ENCODE results near the gene IRF2BP2.
A peak's percentile ranks its signal among the peaks of the same experiment; 100 is the strongest.

IRF2BP2 gene

DNA sequence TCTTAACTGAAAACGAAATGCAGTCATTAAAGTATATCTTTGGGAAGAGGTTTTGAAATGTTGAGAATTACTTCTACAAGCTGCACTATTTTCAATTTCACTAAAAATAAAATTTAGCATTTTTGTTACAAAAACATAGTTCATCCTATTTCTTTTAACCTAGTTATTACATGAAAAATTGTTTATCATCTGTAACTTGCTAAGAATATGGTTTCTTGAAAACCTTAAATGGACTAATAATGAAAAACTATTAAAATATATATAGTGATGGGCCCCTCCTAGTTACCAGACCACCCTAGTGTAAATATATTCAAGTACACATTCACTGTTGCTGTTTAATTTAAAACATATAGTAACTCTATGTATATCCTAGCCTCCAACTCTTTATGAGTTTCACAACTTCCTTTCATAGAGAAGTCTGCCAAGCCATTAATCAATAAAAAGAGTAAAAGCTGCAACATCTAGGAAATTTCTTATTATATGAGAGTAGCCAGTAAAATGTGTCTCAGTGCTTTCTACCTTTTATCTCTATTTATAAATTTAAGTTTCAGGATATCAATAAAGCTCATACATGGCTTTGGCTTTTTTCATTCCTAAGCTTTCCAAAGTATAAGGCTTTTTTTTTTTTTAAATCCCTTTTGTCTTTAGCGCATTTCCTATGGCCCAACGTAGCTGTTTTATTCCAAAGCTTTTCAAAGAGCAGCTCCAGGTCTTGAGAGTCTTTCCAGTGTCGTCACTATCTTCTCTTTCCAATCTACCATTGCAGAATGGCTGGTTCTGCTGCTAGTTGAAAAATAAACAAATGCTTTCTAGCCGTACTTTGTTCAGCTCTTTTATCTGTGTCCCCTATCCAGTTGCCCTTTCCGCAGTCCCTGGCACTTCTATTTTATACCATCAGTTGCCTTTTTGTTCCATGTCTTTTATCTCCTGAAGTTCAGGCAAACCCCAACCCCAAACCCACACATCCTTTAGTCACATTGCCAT, 6.5 kb downstream of the IRF2BP2 start (continued):
- TF ChIP-seq, protein P1, sequence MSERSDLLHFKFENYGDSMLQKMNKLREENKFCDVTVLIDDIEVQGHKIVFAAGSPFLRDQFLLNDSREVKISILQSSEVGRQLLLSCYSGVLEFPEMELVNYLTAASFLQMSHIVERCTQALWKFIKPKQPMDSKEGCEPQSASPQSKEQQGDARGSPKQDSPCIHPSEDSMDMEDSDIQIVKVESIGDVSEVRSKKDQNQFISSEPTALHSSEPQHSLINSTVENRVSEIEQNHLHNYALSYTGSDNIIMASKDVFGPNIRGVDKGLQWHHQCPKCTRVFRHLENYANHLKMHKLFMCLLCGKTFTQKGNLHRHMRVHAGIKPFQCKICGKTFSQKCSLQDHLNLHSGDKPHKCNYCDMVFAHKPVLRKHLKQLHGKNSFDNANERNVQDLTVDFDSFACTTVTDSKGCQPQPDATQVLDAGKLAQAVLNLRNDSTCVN (tag by site-specific recombination; optimal IDR thresholded peaks at IDR 0.05) = no peak
- TF ChIP-seq ZNF324 (tag by site-specific recombination; IDR thresholded peaks at IDR 0.05) (no peak; the same call in 1 of the 2 replicates), ZNF302 (tag by site-specific recombination; IDR thresholded peaks at IDR 0.05; ENCODE audit: low read depth) (no peak), ZBTB17 (tag by site-specific recombination; IDR thresholded peaks at IDR 0.05) (peak; percentile 87), TRIM28 (IDR thresholded peaks at IDR 0.05; ENCODE audit: borderline replicate concordance, low read length) (no peak), ZNF596 (tag by site-specific recombination; IDR thresholded peaks at IDR 0.05) (no peak), KLF16 (tag by site-specific recombination; IDR thresholded peaks at IDR 0.05) (no peak), ZNF792 (tag by site-specific recombination; IDR thresholded peaks at IDR 0.05) (no peak), ZNF76 (tag by site-specific recombination; IDR thresholded peaks at IDR 0.05; ENCODE audit: borderline replicate concordance, low read depth) (no peak), ZNF274 (IDR thresholded peaks at IDR 0.05; ENCODE audit: low read length) (no peak), ZNF274 (tag by site-specific recombination; IDR thresholded peaks at IDR 0.05; ENCODE audit: borderline replicate concordance) (no peak), ZNF350 (tag by site-specific recombination; IDR thresholded peaks at IDR 0.05) (no peak), ZFHX2 (tag by site-specific recombination; conservative IDR thresholded peaks at IDR 0.05) (no peak), ZNF544 (tag by site-specific recombination; IDR thresholded peaks at IDR 0.05) (no peak), ZNF404 (tag by site-specific recombination; IDR thresholded peaks at IDR 0.05) (no peak), ZNF211 (tag by site-specific recombination; IDR thresholded peaks at IDR 0.05; ENCODE audit: low read depth) (no peak), MEIS1 (CRISPR knock-in tag; IDR thresholded peaks at IDR 0.05; ENCODE audit: borderline replicate concordance) (no peak), ZNF202 (tag by site-specific recombination; IDR thresholded peaks at IDR 0.05; ENCODE audit: borderline replicate concordance) (no peak), PRDM1 (tag by site-specific recombination; IDR thresholded peaks at IDR 0.05) (peak; percentile 69; the same call in 1 of the 2 replicates), YY1 (tag by site-specific recombination; IDR thresholded peaks at IDR 0.05) (no peak), ZNF561 (tag by site-specific recombination; IDR thresholded peaks at IDR 0.05; ENCODE audit: borderline replicate concordance) (no peak), ZNF184 (tag by site-specific recombination; IDR thresholded peaks at IDR 0.05) (no peak), ZNF521 (tag by site-specific recombination; IDR thresholded peaks at IDR 0.05) (no peak), ZNF391 (tag by site-specific recombination; IDR thresholded peaks at IDR 0.05; ENCODE audit: borderline replicate concordance, low read depth) (peak; percentile 9; the same call in 1 of the 2 replicates), ZNF394 (tag by site-specific recombination; IDR thresholded peaks at IDR 0.05; ENCODE audit: borderline replicate concordance) (peak; percentile 28; the same call in 1 of the 2 replicates)
- TF ChIP-seq, protein P2, sequence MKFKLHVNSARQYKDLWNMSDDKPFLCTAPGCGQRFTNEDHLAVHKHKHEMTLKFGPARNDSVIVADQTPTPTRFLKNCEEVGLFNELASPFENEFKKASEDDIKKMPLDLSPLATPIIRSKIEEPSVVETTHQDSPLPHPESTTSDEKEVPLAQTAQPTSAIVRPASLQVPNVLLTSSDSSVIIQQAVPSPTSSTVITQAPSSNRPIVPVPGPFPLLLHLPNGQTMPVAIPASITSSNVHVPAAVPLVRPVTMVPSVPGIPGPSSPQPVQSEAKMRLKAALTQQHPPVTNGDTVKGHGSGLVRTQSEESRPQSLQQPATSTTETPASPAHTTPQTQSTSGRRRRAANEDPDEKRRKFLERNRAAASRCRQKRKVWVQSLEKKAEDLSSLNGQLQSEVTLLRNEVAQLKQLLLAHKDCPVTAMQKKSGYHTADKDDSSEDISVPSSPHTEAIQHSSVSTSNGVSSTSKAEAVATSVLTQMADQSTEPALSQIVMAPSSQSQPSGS (tag by site-specific recombination; IDR thresholded peaks at IDR 0.05; ENCODE audit: low read depth) = peak; percentile 83
- TF ChIP-seq, protein P3, sequence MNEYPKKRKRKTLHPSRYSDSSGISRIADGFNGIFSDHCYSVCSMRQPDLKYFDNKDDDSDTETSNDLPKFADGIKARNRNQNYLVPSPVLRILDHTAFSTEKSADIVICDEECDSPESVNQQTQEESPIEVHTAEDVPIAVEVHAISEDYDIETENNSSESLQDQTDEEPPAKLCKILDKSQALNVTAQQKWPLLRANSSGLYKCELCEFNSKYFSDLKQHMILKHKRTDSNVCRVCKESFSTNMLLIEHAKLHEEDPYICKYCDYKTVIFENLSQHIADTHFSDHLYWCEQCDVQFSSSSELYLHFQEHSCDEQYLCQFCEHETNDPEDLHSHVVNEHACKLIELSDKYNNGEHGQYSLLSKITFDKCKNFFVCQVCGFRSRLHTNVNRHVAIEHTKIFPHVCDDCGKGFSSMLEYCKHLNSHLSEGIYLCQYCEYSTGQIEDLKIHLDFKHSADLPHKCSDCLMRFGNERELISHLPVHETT (tag by site-specific recombination; IDR thresholded peaks at IDR 0.05) = 0 out of 2 replicates have a peak, but pooled peaks have one; percentile 19
- TF ChIP-seq, protein P4, sequence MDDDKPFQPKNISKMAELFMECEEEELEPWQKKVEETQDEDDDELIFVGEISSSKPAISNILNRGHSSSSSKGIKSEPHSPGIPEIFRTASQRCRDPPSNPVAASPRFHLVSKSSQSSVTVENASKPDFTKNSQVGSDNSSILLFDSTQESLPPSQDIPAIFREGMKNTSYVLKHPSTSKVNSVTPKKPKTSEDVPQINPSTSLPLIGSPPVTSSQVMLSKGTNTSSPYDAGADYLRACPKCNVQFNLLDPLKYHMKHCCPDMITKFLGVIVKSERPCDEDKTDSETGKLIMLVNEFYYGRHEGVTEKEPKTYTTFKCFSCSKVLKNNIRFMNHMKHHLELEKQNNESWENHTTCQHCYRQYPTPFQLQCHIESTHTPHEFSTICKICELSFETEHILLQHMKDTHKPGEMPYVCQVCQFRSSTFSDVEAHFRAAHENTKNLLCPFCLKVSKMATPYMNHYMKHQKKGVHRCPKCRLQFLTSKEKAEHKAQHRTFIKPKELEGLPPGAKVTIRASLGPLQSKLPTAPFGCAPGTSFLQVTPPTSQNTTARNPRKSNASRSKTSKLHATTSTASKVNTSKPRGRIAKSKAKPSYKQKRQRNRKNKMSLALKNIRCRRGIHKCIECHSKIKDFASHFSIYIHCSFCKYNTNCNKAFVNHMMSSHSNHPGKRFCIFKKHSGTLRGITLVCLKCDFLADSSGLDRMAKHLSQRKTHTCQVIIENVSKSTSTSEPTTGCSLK (tag by site-specific recombination; IDR thresholded peaks at IDR 0.05) = no peak
- TF ChIP-seq, protein P5, sequence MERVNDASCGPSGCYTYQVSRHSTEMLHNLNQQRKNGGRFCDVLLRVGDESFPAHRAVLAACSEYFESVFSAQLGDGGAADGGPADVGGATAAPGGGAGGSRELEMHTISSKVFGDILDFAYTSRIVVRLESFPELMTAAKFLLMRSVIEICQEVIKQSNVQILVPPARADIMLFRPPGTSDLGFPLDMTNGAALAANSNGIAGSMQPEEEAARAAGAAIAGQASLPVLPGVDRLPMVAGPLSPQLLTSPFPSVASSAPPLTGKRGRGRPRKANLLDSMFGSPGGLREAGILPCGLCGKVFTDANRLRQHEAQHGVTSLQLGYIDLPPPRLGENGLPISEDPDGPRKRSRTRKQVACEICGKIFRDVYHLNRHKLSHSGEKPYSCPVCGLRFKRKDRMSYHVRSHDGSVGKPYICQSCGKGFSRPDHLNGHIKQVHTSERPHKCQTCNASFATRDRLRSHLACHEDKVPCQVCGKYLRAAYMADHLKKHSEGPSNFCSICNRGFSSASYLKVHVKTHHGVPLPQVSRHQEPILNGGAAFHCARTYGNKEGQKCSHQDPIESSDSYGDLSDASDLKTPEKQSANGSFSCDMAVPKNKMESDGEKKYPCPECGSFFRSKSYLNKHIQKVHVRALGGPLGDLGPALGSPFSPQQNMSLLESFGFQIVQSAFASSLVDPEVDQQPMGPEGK (tag by site-specific recombination; IDR thresholded peaks at IDR 0.05) = peak; percentile 45; the same call in 1 of the 2 replicates
- TF ChIP-seq, protein P6, sequence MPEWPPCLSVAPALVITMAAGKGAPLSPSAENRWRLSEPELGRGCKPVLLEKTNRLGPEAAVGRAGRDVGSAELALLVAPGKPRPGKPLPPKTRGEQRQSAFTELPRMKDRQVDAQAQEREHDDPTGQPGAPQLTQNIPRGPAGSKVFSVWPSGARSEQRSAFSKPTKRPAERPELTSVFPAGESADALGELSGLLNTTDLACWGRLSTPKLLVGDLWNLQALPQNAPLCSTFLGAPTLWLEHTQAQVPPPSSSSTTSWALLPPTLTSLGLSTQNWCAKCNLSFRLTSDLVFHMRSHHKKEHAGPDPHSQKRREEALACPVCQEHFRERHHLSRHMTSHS (tag by site-specific recombination; IDR thresholded peaks at IDR 0.05) = no peak

Measured in HEK293 (cell line).